SK-N-SH (cell line): ENCODE measurements around the gene ATP6V0A1. TPM values are rescaled to one million over a fixed set of nuclear protein-coding genes. Genes with fewer than 3 reads are reported as not detected.
A peak's percentile ranks its signal among the peaks of the same experiment; 100 is the strongest.

Experiments used
- CTCF ChIA-PET: fragments of 300-600, 350-600 bp; formaldehyde crosslinking; extraction: SDS; loops from one replicate; lab custom pipeline; 2021; lab: Yijun Ruan, JAX
- POLR2A ChIA-PET: fragments of 350-600 bp; sonication (Branson Sonifier 250); formaldehyde crosslinking; extraction: SDS; loops from one replicate; lab custom pipeline; 2020; ENCODE audit warnings: antibody characterized with exemption, inconsistent platforms; lab: Yijun Ruan, JAX
- DNase-seq: peaks from one replicate; pipeline ENCODE4 v3.0.0; 2012
- H2AFZ ChIP-seq: fragments of 200-600 bp; sonication (generic); 2 replicates; pipeline ENCODE4 v1.8.1; 2016; ENCODE audit warnings: antibody characterized with exemption, mild to moderate bottlenecking, low read depth
- H3F3A ChIP-seq: fragments of 200-600 bp; sonication (generic); replicated peaks from 2 replicates; pipeline ENCODE3; 2016; ENCODE audit warnings: antibody characterized with exemption, mild to moderate bottlenecking; ENCODE audit not compliant: insufficient read depth
- H3K27ac ChIP-seq, 2 experiments: fragments of 200-500 bp in 1 of 2; fragments of 200-600 bp in 1 of 2; sonication (Bioruptor generic) in 1 of 2; sonication (generic), shearing (Covaris generic) in 1 of 2; 2 replicates each; pipeline versions ENCODE4 v1.5.1 to v1.6.1; 2014 to 2016; ENCODE audit warnings: low read depth in 2 of 2, inconsistent platforms in 1 of 2, low read length in 1 of 2, mild to moderate bottlenecking in 1 of 2, mixed read lengths in 1 of 2
- H3K27me3 ChIP-seq: fragments of 200-600 bp; sonication (generic), shearing (Covaris generic); 2 replicates; pipeline ENCODE4 v1.6.1; 2016; ENCODE audit warnings: mixed run types; ENCODE audit not compliant: insufficient read depth
- H3K36me3 ChIP-seq, 2 experiments: fragments of 200-500 bp in 1 of 2; fragments of 200-600 bp in 1 of 2; sonication (Bioruptor generic) in 1 of 2; sonication (generic) in 1 of 2; replicated peaks in 1 of 2; 2 replicates each; pipeline versions ENCODE3 to v1.5.1; 2014 to 2016; ENCODE audit warnings: low read length in 1 of 2, mild to moderate bottlenecking in 1 of 2; ENCODE audit not compliant: insufficient read depth in 2 of 2, control insufficient read depth in 1 of 2
- H3K4me1 ChIP-seq, 2 experiments: fragments of 200-500 bp in 1 of 2; fragments of 200-600 bp in 1 of 2; sonication (Bioruptor generic) in 1 of 2; sonication (generic), shearing (Covaris generic) in 1 of 2; 2 replicates each; pipeline versions ENCODE4 v1.5.1 to v1.6.1; 2014 to 2016; ENCODE audit warnings: low read depth in 1 of 2, low read length in 1 of 2, mixed run types in 1 of 2; ENCODE audit not compliant: insufficient read depth in 2 of 2, control insufficient read depth in 1 of 2
- H3K4me2 ChIP-seq: fragments of 200-600 bp; sonication (generic), shearing (Covaris generic); 2 replicates; pipeline ENCODE4 v1.6.1; 2017; ENCODE audit warnings: mixed run types
- H3K4me3 ChIP-seq, 2 experiments: fragments of 200-500 bp in 1 of 2; fragments of 200-600 bp in 1 of 2; sonication (Bioruptor generic) in 1 of 2; sonication (generic), shearing (Covaris generic) in 1 of 2; 2 replicates each; pipeline versions ENCODE4 v1.5.1 to v1.8.1; 2014 to 2016; ENCODE audit warnings: low read depth in 2 of 2, inconsistent platforms in 1 of 2, low read length in 1 of 2, mild to moderate bottlenecking in 1 of 2, mixed read lengths in 1 of 2, moderate library complexity in 1 of 2
- H3K79me2 ChIP-seq: fragments of 200-600 bp; sonication (generic); 2 replicates; pipeline ENCODE4 v1.8.1; 2017; ENCODE audit warnings: mild to moderate bottlenecking; ENCODE audit not compliant: insufficient read depth
- H3K9ac ChIP-seq: fragments of 200-600 bp; sonication (generic); 2 replicates; pipeline ENCODE4 v1.6.1; 2017; ENCODE audit warnings: mixed run types
- H3K9me2 ChIP-seq: fragments of 200-600 bp; sonication (generic); 2 replicates; pipeline ENCODE4 v1.6.1; 2017; ENCODE audit warnings: mixed run types
- H3K9me3 ChIP-seq: fragments of 200-600 bp; sonication (generic); 2 replicates; pipeline ENCODE4 v1.6.1; 2017; ENCODE audit warnings: mixed run types, mild to moderate bottlenecking, moderate library complexity
- H4K20me1 ChIP-seq: fragments of 200-600 bp; sonication (generic); 2 replicates; pipeline ENCODE4 v1.6.1; 2017; ENCODE audit warnings: mild to moderate bottlenecking, mixed run types; ENCODE audit not compliant: insufficient read depth
- EP300 ChIP-seq, 2 experiments: IDR thresholded peaks; 2 replicates each; pipeline versions ENCODE4 v1.4.0 to v1.6.1; 2012; ENCODE audit warnings: borderline replicate concordance in 1 of 2, low read depth in 1 of 2, low read length in 1 of 2
- FOSL2 ChIP-seq: IDR thresholded peaks from 2 replicates; pipeline ENCODE4 v1.4.0; 2012; ENCODE audit warnings: low read depth, mild to moderate bottlenecking, moderate library complexity, borderline replicate concordance
- JUND ChIP-seq: IDR thresholded peaks from 2 replicates; pipeline ENCODE4 v1.4.0; 2012
- PBX3 ChIP-seq: IDR thresholded peaks from 2 replicates; pipeline ENCODE4; 2012
- SIN3A ChIP-seq: IDR thresholded peaks from 2 replicates; pipeline ENCODE4 v1.6.1; 2012; ENCODE audit warnings: low read depth, mild to moderate bottlenecking, low read length, moderate library complexity, borderline replicate concordance
- SMC3 ChIP-seq: IDR thresholded peaks from 2 replicates; pipeline ENCODE4 v1.6.1; 2012; ENCODE audit warnings: low read depth, low read length, improper control_type of control experiment
- TAF1 ChIP-seq: IDR thresholded peaks from 2 replicates; pipeline ENCODE4 v1.6.1; 2012; ENCODE audit warnings: low read depth, mild to moderate bottlenecking, low read length, moderate library complexity, borderline replicate concordance
- YY1 ChIP-seq: IDR thresholded peaks from 2 replicates; pipeline ENCODE4 v1.4.0; 2012; ENCODE audit warnings: low read depth, mild to moderate bottlenecking
- WGBS: methylation state at CpG from one replicate; pipeline ENCODE4 v1.1.6; 2017; ENCODE audit warnings: low lambda C conversion rate; 5-methylcytosine and 5-hydroxymethylcytosine counted together
- polyA plus RNA-seq, 3 experiments: library from polyadenylated mRNA; depleted of rRNA; stranded (reverse); fragments of >200 nt; gene quantifications; 2 replicates each; pipeline ENCODE4 v1.2.3, GENCODE V29; 2012
- TF ChIP-seq, protein P1 (sequence below): IDR thresholded peaks from 2 replicates; pipeline ENCODE4 v1.4.0; 2012; ENCODE audit warnings: low read depth, borderline replicate concordance
- TF ChIP-seq, protein P2 (sequence below): fragments of 200-600 bp; sonication (generic); IDR thresholded peaks from 2 replicates; pipeline ENCODE4 v1.6.1; 2017; ENCODE audit warnings: antibody characterized with exemption, mild to moderate bottlenecking, moderate library complexity

Gene ATP6V0A1
- polyA plus RNA-seq, 1 of the 3 experiments (the other 2 are of a cell fraction) = 31.7 TPM

DNA sequence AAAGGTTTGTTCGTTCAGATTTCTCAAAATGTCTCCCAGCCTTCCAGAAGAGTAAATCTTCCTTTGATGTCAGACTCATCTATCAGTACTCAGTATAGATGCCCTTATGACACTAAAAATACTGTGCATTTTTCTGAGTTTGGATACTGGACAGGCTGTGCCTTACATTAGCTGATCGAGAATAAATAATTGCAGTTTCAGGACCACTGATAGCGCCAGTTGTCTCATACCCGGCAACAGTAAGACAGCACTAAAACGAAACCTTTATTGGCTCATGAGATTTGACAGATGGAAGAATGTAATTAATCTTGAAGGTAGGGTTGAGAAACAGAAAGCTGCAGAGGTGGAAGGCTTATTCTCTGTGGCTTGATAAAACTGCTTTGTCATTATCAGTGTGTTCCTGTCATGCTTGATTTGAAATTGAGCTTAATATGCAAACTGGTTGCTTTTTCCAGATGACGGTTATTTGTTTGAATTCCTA is 1.2 kb downstream of the ATP6V0A1 start (continued):
- peak; percentile 89 for TF ChIP-seq SIN3A

DNA sequence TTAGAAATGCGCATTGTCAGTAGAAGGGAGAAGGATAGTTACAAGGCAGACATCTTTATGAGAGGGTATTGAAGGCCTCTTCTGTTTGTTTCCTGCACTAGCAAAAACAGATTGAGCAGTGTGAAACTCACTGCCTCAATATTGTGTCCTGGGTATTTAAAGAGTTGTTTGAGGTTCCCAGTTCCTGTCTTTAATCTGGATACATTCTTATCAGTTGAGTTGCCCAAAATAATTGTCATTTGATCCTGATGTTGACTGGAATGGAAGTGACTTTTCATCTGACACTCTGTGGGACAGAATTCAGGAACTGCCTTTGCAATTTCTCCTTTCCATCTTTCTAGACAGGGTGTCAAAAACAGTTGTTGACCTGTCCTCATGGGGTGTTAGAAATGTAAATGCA is 1.7 kb downstream of the ATP6V0A1 start:
- Histone ChIP-seq H3F3A (peaks cover 32% of the 10 kb centered on the region), H3K9me3 (no peaks in the 10 kb centered on the region), H3K27ac (peak overlapping the region; percentile 31 to 70; a peak in 3 of 4 replicates), H3K4me1 (peaks cover 6 to 8% of the 10 kb centered on the region in 2 experiments; a peak in 3 of 4 replicates), H2AFZ (no peak overlapping the region), H3K79me2 (peaks cover 25% of the 10 kb centered on the region; the same call in 1 of the 2 replicates), H3K36me3 (peaks cover 5 to 12% of the 10 kb centered on the region in 2 experiments), H3K4me2 (peak overlapping the region; percentile 91), H4K20me1 (peaks cover 5% of the 10 kb centered on the region; the same call in 1 of the 2 replicates), H3K27me3 (no peaks in the 10 kb centered on the region), H3K9ac (no peak overlapping the region), H3K4me3 (peak overlapping the region; percentile 72 to 75; a peak in 3 of 4 replicates), H3K9me2 (no peaks in the 10 kb centered on the region)
- POLR2A ChIA-PET = no interaction called here
- 94% methylated on average over 1 of the region's 1 CpG for WGBS
- CTCF ChIA-PET = interaction anchor here (0.6 to 1.4 kb wide), 11 partner anchors 9 to 346 kb away, joined by 3 to 6 read pairs (median 4); no protein-coding TSS in a partner anchor
- no peak for TF ChIP-seq FOSL2
- TF ChIP-seq PBX3 = no peak
- no peak for TF ChIP-seq SMC3
- TF ChIP-seq SIN3A = no peak
- no peak for TF ChIP-seq TAF1
- no peak for TF ChIP-seq JUND
- TF ChIP-seq, protein P1, sequence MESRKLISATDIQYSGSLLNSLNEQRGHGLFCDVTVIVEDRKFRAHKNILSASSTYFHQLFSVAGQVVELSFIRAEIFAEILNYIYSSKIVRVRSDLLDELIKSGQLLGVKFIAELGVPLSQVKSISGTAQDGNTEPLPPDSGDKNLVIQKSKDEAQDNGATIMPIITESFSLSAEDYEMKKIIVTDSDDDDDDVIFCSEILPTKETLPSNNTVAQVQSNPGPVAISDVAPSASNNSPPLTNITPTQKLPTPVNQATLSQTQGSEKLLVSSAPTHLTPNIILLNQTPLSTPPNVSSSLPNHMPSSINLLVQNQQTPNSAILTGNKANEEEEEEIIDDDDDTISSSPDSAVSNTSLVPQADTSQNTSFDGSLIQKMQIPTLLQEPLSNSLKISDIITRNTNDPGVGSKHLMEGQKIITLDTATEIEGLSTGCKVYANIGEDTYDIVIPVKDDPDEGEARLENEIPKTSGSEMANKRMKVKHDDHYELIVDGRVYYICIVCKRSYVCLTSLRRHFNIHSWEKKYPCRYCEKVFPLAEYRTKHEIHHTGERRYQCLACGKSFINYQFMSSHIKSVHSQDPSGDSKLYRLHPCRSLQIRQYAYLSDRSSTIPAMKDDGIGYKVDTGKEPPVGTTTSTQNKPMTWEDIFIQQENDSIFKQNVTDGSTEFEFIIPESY = no peak
- TF ChIP-seq EP300 (IDR thresholded peaks at IDR 0.05; ENCODE audit: borderline replicate concordance in 1 of 2, low read depth in 1 of 2, low read length in 1 of 2) = no peak
- no peak for TF ChIP-seq YY1
- TF ChIP-seq, protein P2, sequence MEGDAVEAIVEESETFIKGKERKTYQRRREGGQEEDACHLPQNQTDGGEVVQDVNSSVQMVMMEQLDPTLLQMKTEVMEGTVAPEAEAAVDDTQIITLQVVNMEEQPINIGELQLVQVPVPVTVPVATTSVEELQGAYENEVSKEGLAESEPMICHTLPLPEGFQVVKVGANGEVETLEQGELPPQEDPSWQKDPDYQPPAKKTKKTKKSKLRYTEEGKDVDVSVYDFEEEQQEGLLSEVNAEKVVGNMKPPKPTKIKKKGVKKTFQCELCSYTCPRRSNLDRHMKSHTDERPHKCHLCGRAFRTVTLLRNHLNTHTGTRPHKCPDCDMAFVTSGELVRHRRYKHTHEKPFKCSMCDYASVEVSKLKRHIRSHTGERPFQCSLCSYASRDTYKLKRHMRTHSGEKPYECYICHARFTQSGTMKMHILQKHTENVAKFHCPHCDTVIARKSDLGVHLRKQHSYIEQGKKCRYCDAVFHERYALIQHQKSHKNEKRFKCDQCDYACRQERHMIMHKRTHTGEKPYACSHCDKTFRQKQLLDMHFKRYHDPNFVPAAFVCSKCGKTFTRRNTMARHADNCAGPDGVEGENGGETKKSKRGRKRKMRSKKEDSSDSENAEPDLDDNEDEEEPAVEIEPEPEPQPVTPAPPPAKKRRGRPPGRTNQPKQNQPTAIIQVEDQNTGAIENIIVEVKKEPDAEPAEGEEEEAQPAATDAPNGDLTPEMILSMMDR = no peak
- no peak for DNase-seq
